Measurements from ENCODE around the gene PTPRQ.
A peak's percentile ranks its signal among the peaks of the same experiment; 100 is the strongest.

- TF ChIP-seq CTCF (IDR thresholded peaks at IDR 0.05) (peak in 3 of 4 donors; percentile 17 to 26 (median 24)), POLR2A (IDR thresholded peaks at IDR 0.05) (no peak)
Observed at GRCh38 chr12:80598004-80598606, 154.1 kb downstream of the PTPRQ start.

All from right lobe of liver (tissue), 4 donors.